Measurements from ENCODE around the gene CHDH.

GRCh38 chr3:53813876-53814275 lies 32.3 kb downstream of the CHDH start:
- TF ChIP-seq CTCF (IDR thresholded peaks at IDR 0.05) (no peak), POLR2A (IDR thresholded peaks at IDR 0.05) (no peak)

Measured in right lobe of liver (tissue), 4 donors.